Neural progenitor cell (in vitro differentiated cells): Measurements from ENCODE around the gene ERGIC1. TPM values are rescaled to one million over a fixed set of nuclear protein-coding genes. Genes with fewer than 3 reads are reported as not detected.

ENCODE experiments used
- DNase-seq: peaks from one replicate; pipeline ENCODE4 v3.0.0-alpha.2; 2016; ENCODE audit warnings: low spot score
- H2AFZ ChIP-seq: fragments of 200-600 bp; sonication (generic); replicated peaks from 2 replicates; pipeline ENCODE4 v1.6.1; 2016; ENCODE audit warnings: antibody characterized with exemption
- H3F3A ChIP-seq: fragments of 200-600 bp; sonication (generic); 2 replicates; pipeline ENCODE4 v1.6.1; 2016; ENCODE audit warnings: antibody characterized with exemption, low read depth
- H3K27ac ChIP-seq: fragments of 200-600 bp; sonication (generic); 2 replicates; pipeline ENCODE4 v1.5.1; 2016; ENCODE audit warnings: mild to moderate bottlenecking
- H3K27me3 ChIP-seq: fragments of 200-600 bp; sonication (generic); 2 replicates; pipeline ENCODE4 v1.6.1; 2016; ENCODE audit warnings: mild to moderate bottlenecking, moderate library complexity
- H3K36me3 ChIP-seq: fragments of 200-600 bp; sonication (generic); 2 replicates; pipeline ENCODE4 v1.5.1; 2016
- H3K4me1 ChIP-seq: fragments of 200-600 bp; sonication (generic); 2 replicates; pipeline ENCODE4 v1.6.1; 2016; ENCODE audit warnings: mixed run types
- H3K4me2 ChIP-seq: fragments of 200-600 bp; sonication (generic); 2 replicates; pipeline ENCODE4 v1.6.1; 2016
- H3K4me3 ChIP-seq: fragments of 200-600 bp; sonication (generic); 2 replicates; pipeline ENCODE4 v1.5.1; 2016
- H3K79me2 ChIP-seq: fragments of 200-600 bp; sonication (generic); 2 replicates; pipeline ENCODE4 v1.6.1; 2016; ENCODE audit warnings: low read depth
- H3K9ac ChIP-seq: fragments of 200-600 bp; sonication (generic); 2 replicates; pipeline ENCODE4 v1.6.1; 2016
- H3K9me3 ChIP-seq: fragments of 200-600 bp; sonication (generic); 2 replicates; pipeline ENCODE4 v1.5.1; 2016; ENCODE audit warnings: low read depth
- H4K20me1 ChIP-seq: fragments of 200-600 bp; sonication (generic); 2 replicates; pipeline ENCODE4 v1.6.1; 2016; ENCODE audit warnings: low read depth
- H3K27ac Mint-ChIP-seq: 3 replicates; pipeline ENCODE4 v1.8.0; 2021; ENCODE audit warnings: mixed read lengths
- H3K27me3 Mint-ChIP-seq: 2 replicates; pipeline ENCODE4 v1.8.0; 2022; ENCODE audit warnings: low read depth, mild to moderate bottlenecking, inconsistent platforms, moderate library complexity, mixed read lengths; ENCODE audit not compliant: insufficient read depth
- H3K36me3 Mint-ChIP-seq: 3 replicates; pipeline ENCODE4 v1.8.0; 2021; ENCODE audit warnings: mixed read lengths
- H3K4me1 Mint-ChIP-seq: 3 replicates; pipeline ENCODE4 v1.8.0; 2021; ENCODE audit warnings: mixed read lengths
- H3K4me3 Mint-ChIP-seq: 3 replicates; pipeline ENCODE4 v1.8.0; 2021; ENCODE audit warnings: mild to moderate bottlenecking, moderate library complexity, mixed read lengths
- H3K9me3 Mint-ChIP-seq: 3 replicates; pipeline ENCODE4 v1.8.0; 2020; ENCODE audit warnings: mixed read lengths
- CTCF ChIP-seq: fragments of 200-600 bp; sonication (generic); IDR thresholded peaks from 2 replicates; pipeline ENCODE4 v1.5.1; 2017; ENCODE audit warnings: antibody characterized with exemption, mild to moderate bottlenecking
- EZH2 ChIP-seq: fragments of 200-600 bp; sonication (generic); IDR thresholded peaks from 2 replicates; pipeline ENCODE4 v1.6.1; 2017; ENCODE audit warnings: antibody characterized with exemption, mild to moderate bottlenecking, moderate library complexity
- EZH2phosphoT487 ChIP-seq: fragments of 200-600 bp; sonication (generic); IDR thresholded peaks from 2 replicates; pipeline ENCODE4 v1.6.1; 2017; ENCODE audit warnings: antibody characterized with exemption
- total RNA-seq: library from RNA; depleted of rRNA; stranded (reverse); fragments of >200 nt; gene quantifications from 2 replicates; pipeline ENCODE4 v1.2.3, GENCODE V29; 2015; ENCODE audit warnings: low replicate concordance

ERGIC1 gene
- total RNA-seq, 1 donor from 2014 or later, result 28.7 TPM

DNA sequence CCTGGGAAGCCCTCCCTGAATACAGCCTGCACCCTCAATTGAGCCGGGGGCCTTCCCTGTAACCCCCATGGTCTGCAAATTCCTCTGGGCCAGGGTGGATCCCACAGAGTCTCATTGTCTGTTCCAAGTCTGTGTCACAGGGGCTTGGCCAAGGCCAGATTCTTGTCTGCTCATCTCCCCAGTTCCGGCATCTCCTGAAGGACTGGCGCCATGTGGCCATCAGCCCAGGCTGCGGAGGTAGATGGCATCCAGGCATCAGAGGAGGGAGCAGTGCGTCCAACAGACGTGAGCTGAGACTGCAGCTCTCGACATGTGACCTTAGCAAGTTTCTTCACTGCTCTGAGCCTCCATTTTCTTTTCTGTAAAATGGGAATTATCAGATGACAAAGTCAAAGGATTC, 87.9 kb downstream of the ERGIC1 start:
- Mint-ChIP-seq H3K27me3 (peaks cover 6% of the 10 kb centered on the region), H3K36me3 (peaks cover 11% of the 10 kb centered on the region), H3K27ac (no peak overlapping the region), H3K9me3 (no peaks in the 10 kb centered on the region), H3K4me3 (no peak overlapping the region), H3K4me1 (peaks cover 8% of the 10 kb centered on the region)
- Histone ChIP-seq H3K36me3 (no peaks in the 10 kb centered on the region), H3K4me2 (no peak overlapping the region), H3K27ac (no peak overlapping the region), H3K4me3 (no peak overlapping the region), H3K27me3 (no peaks in the 10 kb centered on the region), H3K9ac (no peak overlapping the region), H3K4me1 (no peaks in the 10 kb centered on the region), H3K9me3 (no peaks in the 10 kb centered on the region), H4K20me1 (no peaks in the 10 kb centered on the region), H2AFZ (no peak overlapping the region), H3F3A (no peaks in the 10 kb centered on the region), H3K79me2 (no peaks in the 10 kb centered on the region)
- no peak for DNase-seq
- no peak for TF ChIP-seq EZH2

GRCh38 chr5:172923539-172923938, 89.5 kb downstream of the ERGIC1 start:
- H3K36me3 Mint-ChIP-seq, result peaks cover 12% of the 10 kb centered on the region
- no peaks in the 10 kb centered on the region for H3K36me3 ChIP-seq

DNA sequence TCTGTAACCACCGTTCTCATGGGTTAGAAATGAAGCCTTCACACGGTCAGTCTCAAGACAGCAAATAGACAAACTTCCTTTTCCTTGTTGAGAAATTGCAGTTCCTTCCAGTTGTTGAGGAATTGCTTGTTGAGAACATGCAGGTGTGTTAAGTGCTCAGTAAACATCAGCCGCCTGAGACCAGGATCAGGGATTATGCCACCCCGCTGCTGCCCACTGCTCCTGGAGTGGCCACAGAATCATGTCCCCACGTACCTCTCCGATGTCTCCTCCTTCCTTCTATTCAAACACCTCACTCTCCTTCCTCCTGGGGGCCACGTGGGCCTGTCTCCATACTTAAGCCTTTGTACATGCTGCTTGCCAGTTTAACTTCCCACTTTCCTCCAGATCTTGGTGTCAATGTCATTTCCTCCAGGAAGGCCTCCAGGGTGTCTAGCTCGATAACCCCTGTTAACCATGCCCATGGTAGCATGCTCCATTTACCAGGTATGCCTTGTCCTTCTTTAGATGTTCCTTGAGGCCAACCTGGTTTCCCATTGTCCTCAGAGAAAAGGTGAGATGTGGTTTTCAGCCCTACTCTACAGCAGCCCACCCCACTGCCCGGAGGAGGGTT, 91.4 kb downstream of the ERGIC1 start:
- H3K27me3 ChIP-seq, result no peaks in the 10 kb centered on the region
- H3K27me3 Mint-ChIP-seq, result peaks cover 2% of the 10 kb centered on the region
- H3F3A ChIP-seq, result no peaks in the 10 kb centered on the region
- peaks cover 2% of the 10 kb centered on the region for H3K4me1 Mint-ChIP-seq
- no peaks in the 10 kb centered on the region for H4K20me1 ChIP-seq
- no peaks in the 10 kb centered on the region for H3K4me1 ChIP-seq
- no peak overlapping the region for H2AFZ ChIP-seq
- H3K9ac ChIP-seq, result no peak overlapping the region
- no peaks in the 10 kb centered on the region for H3K9me3 ChIP-seq
- no peak overlapping the region for H3K4me2 ChIP-seq
- TF ChIP-seq EZH2, result no peak
- TF ChIP-seq CTCF, result no peak
- no peak for TF ChIP-seq EZH2phosphoT487
- no peak overlapping the region for H3K4me3 Mint-ChIP-seq
- H3K36me3 ChIP-seq, result no peaks in the 10 kb centered on the region
- no peaks in the 10 kb centered on the region for H3K79me2 ChIP-seq
- H3K27ac Mint-ChIP-seq, result no peak overlapping the region
- H3K9me3 Mint-ChIP-seq, result no peaks in the 10 kb centered on the region
- no peak for DNase-seq
- H3K36me3 Mint-ChIP-seq, result peaks cover 9% of the 10 kb centered on the region
- H3K27ac ChIP-seq, result no peak overlapping the region
- H3K4me3 ChIP-seq, result no peak overlapping the region

More at GRCh38 chr5:172923539-172923938, 89.5 kb downstream of the ERGIC1 start:
- Mint-ChIP-seq H3K4me1 (peaks cover 6% of the 10 kb centered on the region), H3K27me3 (peaks cover 3% of the 10 kb centered on the region), H3K4me3 (no peak overlapping the region), H3K27ac (no peak overlapping the region), H3K9me3 (no peaks in the 10 kb centered on the region)
- no peak overlapping the region for H3K9ac ChIP-seq
- H3K79me2 ChIP-seq, result no peaks in the 10 kb centered on the region
- H3K9me3 ChIP-seq, result no peaks in the 10 kb centered on the region
- no peak overlapping the region for H2AFZ ChIP-seq
- H3K27ac ChIP-seq, result no peak overlapping the region
- no peaks in the 10 kb centered on the region for H3K4me1 ChIP-seq
- no peak overlapping the region for H3K4me3 ChIP-seq
- TF ChIP-seq EZH2, result no peak
- no peak for TF ChIP-seq CTCF
- TF ChIP-seq EZH2phosphoT487, result no peak
- no peak for DNase-seq
- no peaks in the 10 kb centered on the region for H3K27me3 ChIP-seq
- no peak overlapping the region for H3K4me2 ChIP-seq
- no peaks in the 10 kb centered on the region for H3F3A ChIP-seq
- no peaks in the 10 kb centered on the region for H4K20me1 ChIP-seq

- no peaks in the 10 kb centered on the region for H3K9me3 ChIP-seq
- H3K4me2 ChIP-seq, result no peak overlapping the region
- Mint-ChIP-seq H3K4me1 (peaks cover 6% of the 10 kb centered on the region), H3K27ac (no peak overlapping the region), H3K27me3 (peaks cover 2% of the 10 kb centered on the region), H3K36me3 (peaks cover 9% of the 10 kb centered on the region), H3K9me3 (no peaks in the 10 kb centered on the region), H3K4me3 (no peak overlapping the region)
- H4K20me1 ChIP-seq, result no peaks in the 10 kb centered on the region
- DNase-seq, result no peak
- H3K4me1 ChIP-seq, result no peaks in the 10 kb centered on the region
- H3K9ac ChIP-seq, result no peak overlapping the region
- H3K4me3 ChIP-seq, result no peak overlapping the region
- no peaks in the 10 kb centered on the region for H3K36me3 ChIP-seq
- no peaks in the 10 kb centered on the region for H3K79me2 ChIP-seq
- no peak overlapping the region for H3K27ac ChIP-seq
- no peak overlapping the region for H2AFZ ChIP-seq
- H3K27me3 ChIP-seq, result no peaks in the 10 kb centered on the region
- TF ChIP-seq EZH2phosphoT487, result no peak
- TF ChIP-seq CTCF, result no peak
- no peak for TF ChIP-seq EZH2
- no peaks in the 10 kb centered on the region for H3F3A ChIP-seq
Measured at GRCh38 chr5:172926008-172926523, 92.0 kb downstream of the ERGIC1 start.
